Adrenal gland (tissue), 12 donors: ENCODE measurements around the gene PARD6B. TPM values are rescaled to one million over a fixed set of nuclear protein-coding genes. Genes with fewer than 3 reads are reported as not detected.

Source experiments
- DNase-seq, 7 donors: peaks; one replicate each; pipeline ENCODE4 v3.0.0-alpha.2; 2019 to 2020
- H3K27ac ChIP-seq, 5 donors: fragments of 200-600 bp; sonication (generic) in 4 of 5; 1 replicate in 3 of 5; 2 replicates in 2 of 5; pipeline versions ENCODE4 v1.5.1 to v1.8.0; 2016 to 2020; ENCODE audit warnings: mild to moderate bottlenecking in 1 of 5
- H3K27me3 ChIP-seq: fragments of 200-600 bp; 2 replicates; pipeline ENCODE4 v1.8.0; 2021
- H3K36me3 ChIP-seq, 2 donors: fragments of 200-600 bp; replicated peaks in 1 of 2; 1 replicate in 1 of 2; 2 replicates in 1 of 2; pipeline versions ENCODE4 v1.5.1 to v1.8.0; 2018 to 2022
- H3K4me1 ChIP-seq, 2 donors: fragments of 200-600 bp; replicated peaks in 1 of 2; 1 replicate in 1 of 2; 2 replicates in 1 of 2; pipeline versions ENCODE4 v1.5.1 to v1.8.0; 2018 to 2021
- H3K4me3 ChIP-seq, 4 donors: fragments of 200-600 bp; sonication (generic) in 3 of 4; one replicate each; pipeline ENCODE4 v1.5.1; 2016 to 2018
- H3K9me3 ChIP-seq, 3 donors: fragments of 200-600 bp; sonication (generic) in 1 of 3; replicated peaks in 1 of 3; 1 replicate in 2 of 3; 2 replicates in 1 of 3; pipeline versions ENCODE4 v1.5.1 to v1.8.0; 2016 to 2021
- CTCF ChIP-seq, 6 experiments: fragments of 450-650 bp in 4 of 6; fragments of 200-600 bp in 2 of 6; sonication (generic) in 1 of 6; IDR thresholded peaks; 1 replicate in 5 of 6; 2 replicates in 1 of 6; pipeline versions ENCODE4 v1.5.1 to v1.8.0; 2016 to 2021; ENCODE audit warnings: antibody characterized with exemption in 6 of 6, mild to moderate bottlenecking in 2 of 6, moderate library complexity in 1 of 6
- POLR2A ChIP-seq, 2 donors: fragments of 450-650 bp; IDR thresholded peaks; one replicate each; pipeline ENCODE4 v1.6.1; 2017; ENCODE audit warnings: antibody characterized with exemption in 2 of 2, mild to moderate bottlenecking in 2 of 2, moderate library complexity in 1 of 2
- WGBS, 4 donors: extraction: QIAGEN DNeasy Blood & Tissue Kit in 2 of 4; methylation state at CpG; one replicate each; pipeline versions ENCODE4 v1.1.5 to v1.1.7; 2013 to 2017; 5-methylcytosine and 5-hydroxymethylcytosine counted together
- intact Hi-C, 2 donors: fragments of 100-400 bp; cut with DNase I; formaldehyde crosslinking; loops; one replicate each; pipeline versions ENCODE4 v1.14.1 to v1.15.0; 2022 to 2023
- polyA plus RNA-seq, 3 donors: library from polyadenylated mRNA; stranded (reverse); fragments of 200-250 nt in 2 of 3; fragments of 350-450 nt in 1 of 3; fragmentation: Illumina TruSeq in 1 of 3; extraction: RNeasy Lipid Tissue Mini Kit (QIAGEN cat#74804) in 1 of 3; gene quantifications; one replicate each; pipeline ENCODE4 v1.2.3, GENCODE V29; 2013 to 2014
- total RNA-seq, 9 donors: library from RNA; depleted of rRNA in 4 of 9; stranded (reverse); fragments of >200 nt in 4 of 9; fragments of 120-200 nt in 1 of 9; fragmentation: NEBNext Ultra II Directional in 1 of 9; extraction: Animal tissue kit (Norgen Biotek cat#: 25700) in 1 of 9; gene quantifications; one replicate each; pipeline versions ENCODE4 v1.1.0 to v1.2.4, GENCODE V29; 2013 to 2023
- donor health status: healthy with polysubstance abuse.
- donor health status: Bipolar disorder and iron deficiency.
- donor health status: DM: yes; HTN: yes; CAD: no.
- donor health status: DM: no; HTN: no; CAD: no.
- donor health status: DM: no; HTN: no; CAD: no.
- donor health status: DM: yes; HTN: yes; CAD: no.

Gene PARD6B
- total and polyA plus RNA-seq, 12 donors: 1.1 to 10.8 (median 5.3) TPM

GRCh38 chr20:50720026-50720425 lies 11.4 kb upstream of the PARD6B start:
- TF ChIP-seq POLR2A (IDR thresholded peaks at IDR 0.05) (no peak), CTCF (IDR thresholded peaks at IDR 0.05) (no peak)
- Histone ChIP-seq H3K27me3 (no peaks in the 10 kb centered on the region), H3K27ac (no peak overlapping the region), H3K4me3 (no peak overlapping the region), H3K36me3 (no peaks in the 10 kb centered on the region), H3K9me3 (no peaks in the 10 kb centered on the region), H3K4me1 (peaks cover 6 to 7% of the 10 kb centered on the region in 2 donors)
- no peak for DNase-seq
- intact Hi-C loops: no loop called here
- 82 to 91% (median 87%) methylated on average over 5 of the region's 5 CpGs for WGBS, 4 donors

- TF ChIP-seq CTCF (IDR thresholded peaks at IDR 0.05) (no peak), POLR2A (IDR thresholded peaks at IDR 0.05) (no peak)
- Histone ChIP-seq H3K4me3 (no peak overlapping the region), H3K36me3 (no peaks in the 10 kb centered on the region), H3K4me1 (peaks cover 9 to 12% of the 10 kb centered on the region in 2 donors), H3K9me3 (no peaks in the 10 kb centered on the region), H3K27me3 (no peaks in the 10 kb centered on the region), H3K27ac (no peak overlapping the region)
- DNase-seq: no peak
- intact Hi-C loops: no loop called here
These were observed 10.8 kb upstream of the PARD6B start for GRCh38 chr20:50720582-50720981.

DNA sequence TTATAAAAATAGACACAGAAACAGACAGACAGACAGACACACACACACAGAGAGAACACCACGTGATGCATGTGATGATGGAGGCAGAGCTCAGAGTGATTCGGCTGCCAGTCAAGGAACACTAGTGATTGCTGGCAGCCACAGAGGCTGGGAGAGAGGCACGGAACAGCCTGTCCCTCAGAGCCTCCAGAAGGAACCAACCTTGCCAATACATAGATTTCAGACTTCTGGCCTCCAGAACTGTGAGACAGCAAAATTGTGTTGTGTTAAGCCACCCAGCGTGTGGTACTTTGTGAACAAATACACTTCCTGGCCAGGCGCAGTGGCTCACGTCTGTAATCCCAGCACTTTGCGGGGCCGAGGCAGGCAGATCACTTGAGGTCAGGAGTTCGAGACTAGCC lies 9.5 kb upstream of the PARD6B start:
- Histone ChIP-seq H3K27me3 (no peaks in the 10 kb centered on the region), H3K4me3 (no peak overlapping the region), H3K4me1 (peaks cover 9 to 12% of the 10 kb centered on the region in 2 donors), H3K36me3 (no peaks in the 10 kb centered on the region), H3K27ac (peak overlapping the region in 3 of 5 donors; percentile 0 to 42 (median 4)), H3K9me3 (no peaks in the 10 kb centered on the region)
- TF ChIP-seq POLR2A (IDR thresholded peaks at IDR 0.05) (no peak), CTCF (IDR thresholded peaks at IDR 0.05) (no peak)
- peak in 4 of 7 donors; percentile 29 to 81 (median 52) for DNase-seq
- WGBS, 4 donors: 66 to 72% (median 67%) methylated on average over 7 to 9 of the region's 9 CpGs
- intact Hi-C loops: no loop called here

DNA sequence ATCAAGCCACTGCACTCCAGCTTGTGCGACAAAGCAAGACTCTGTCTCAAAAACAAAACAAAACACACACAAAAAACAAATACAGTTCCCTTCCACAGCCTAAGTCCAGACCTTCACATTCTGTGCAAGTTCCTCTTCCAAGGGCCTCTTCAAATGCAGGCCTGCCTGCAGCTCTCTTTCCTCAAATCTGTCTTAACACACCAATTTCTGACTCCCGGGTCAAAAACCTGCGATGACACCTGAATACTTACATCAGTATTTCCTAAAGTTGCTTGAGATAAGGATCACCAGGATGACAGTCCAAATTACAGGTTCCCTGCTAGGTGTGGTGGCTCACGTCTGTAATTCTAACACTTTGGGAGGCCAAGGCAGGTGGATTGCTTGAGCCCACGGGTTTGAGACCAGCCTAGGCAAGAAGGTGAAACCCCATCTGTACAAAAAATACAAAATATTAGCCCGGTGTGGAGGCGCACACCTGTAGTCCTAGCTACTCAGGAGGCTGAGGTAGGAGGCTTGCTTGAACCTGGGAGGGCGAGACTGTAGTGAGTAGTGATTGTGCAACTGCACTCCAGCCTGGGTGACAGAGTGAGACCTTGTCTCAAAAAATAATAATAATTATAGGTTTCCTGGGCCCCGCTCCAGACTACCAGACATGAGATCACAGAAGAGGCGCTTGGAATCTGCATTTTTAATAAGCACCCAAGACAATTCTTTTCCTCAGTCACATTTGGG lies 8.8 kb upstream of the PARD6B start:
- no peak for TF ChIP-seq CTCF (IDR thresholded peaks at IDR 0.05)
- TF ChIP-seq POLR2A (IDR thresholded peaks at IDR 0.05): no peak
- Histone ChIP-seq H3K36me3 (no peaks in the 10 kb centered on the region), H3K4me1 (peaks cover 9 to 12% of the 10 kb centered on the region in 2 donors), H3K27ac (peak overlapping the region in 3 of 5 donors; percentile 0 to 42 (median 4)), H3K27me3 (no peaks in the 10 kb centered on the region), H3K9me3 (no peaks in the 10 kb centered on the region), H3K4me3 (no peak overlapping the region)
- WGBS, 4 donors: 90 to 92% (median 91%) methylated on average over 9 to 10 of the region's 10 CpGs
- intact Hi-C loops: no loop called here
- DNase-seq: peak in 1 of 7 donors; percentile 35
